Retinal pigment epithelial cell (primary cell): ENCODE results near the gene OR2A25.

Source experiments
- DNase-seq: peaks from one replicate; pipeline ENCODE4 v3.0.0-alpha.2; 2010; ENCODE audit warnings: low read depth
- H3K4me3 ChIP-seq: 2 replicates; pipeline ENCODE4 v1.5.1; 2011; ENCODE audit warnings: mild to moderate bottlenecking, low read length, control low read depth, moderate library complexity
- TF ChIP-seq, protein P1 (sequence below): conservative IDR thresholded peaks from 2 replicates; pipeline ENCODE4 v1.5.1; 2011; ENCODE audit warnings: low read depth, low read length, control low read depth, inconsistent platforms

OR2A25 gene

DNA sequence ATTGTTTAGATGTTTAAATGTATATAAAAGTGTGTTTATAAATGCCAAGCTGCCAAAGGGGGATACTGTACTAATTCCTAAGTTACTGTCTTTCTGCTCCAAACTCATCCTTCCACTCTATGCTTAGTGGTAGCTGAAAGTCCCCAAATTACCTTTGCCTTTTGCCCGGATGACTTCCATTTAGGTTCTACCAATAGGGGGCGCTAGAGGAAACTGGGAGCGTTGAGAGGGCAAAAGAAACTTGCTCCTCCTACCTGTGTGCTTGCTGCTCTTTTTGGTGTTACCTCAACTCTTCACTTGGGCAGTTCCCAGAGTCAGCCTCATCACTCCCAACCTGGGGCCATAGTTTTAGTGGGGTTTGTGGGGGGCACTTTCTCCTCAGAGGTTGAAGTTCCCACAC, 5.9 kb upstream of the OR2A25 start:
- TF ChIP-seq, protein P1, sequence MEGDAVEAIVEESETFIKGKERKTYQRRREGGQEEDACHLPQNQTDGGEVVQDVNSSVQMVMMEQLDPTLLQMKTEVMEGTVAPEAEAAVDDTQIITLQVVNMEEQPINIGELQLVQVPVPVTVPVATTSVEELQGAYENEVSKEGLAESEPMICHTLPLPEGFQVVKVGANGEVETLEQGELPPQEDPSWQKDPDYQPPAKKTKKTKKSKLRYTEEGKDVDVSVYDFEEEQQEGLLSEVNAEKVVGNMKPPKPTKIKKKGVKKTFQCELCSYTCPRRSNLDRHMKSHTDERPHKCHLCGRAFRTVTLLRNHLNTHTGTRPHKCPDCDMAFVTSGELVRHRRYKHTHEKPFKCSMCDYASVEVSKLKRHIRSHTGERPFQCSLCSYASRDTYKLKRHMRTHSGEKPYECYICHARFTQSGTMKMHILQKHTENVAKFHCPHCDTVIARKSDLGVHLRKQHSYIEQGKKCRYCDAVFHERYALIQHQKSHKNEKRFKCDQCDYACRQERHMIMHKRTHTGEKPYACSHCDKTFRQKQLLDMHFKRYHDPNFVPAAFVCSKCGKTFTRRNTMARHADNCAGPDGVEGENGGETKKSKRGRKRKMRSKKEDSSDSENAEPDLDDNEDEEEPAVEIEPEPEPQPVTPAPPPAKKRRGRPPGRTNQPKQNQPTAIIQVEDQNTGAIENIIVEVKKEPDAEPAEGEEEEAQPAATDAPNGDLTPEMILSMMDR = peak; percentile 11
- no peak overlapping the region for H3K4me3 ChIP-seq
- no peak for DNase-seq

DNA sequence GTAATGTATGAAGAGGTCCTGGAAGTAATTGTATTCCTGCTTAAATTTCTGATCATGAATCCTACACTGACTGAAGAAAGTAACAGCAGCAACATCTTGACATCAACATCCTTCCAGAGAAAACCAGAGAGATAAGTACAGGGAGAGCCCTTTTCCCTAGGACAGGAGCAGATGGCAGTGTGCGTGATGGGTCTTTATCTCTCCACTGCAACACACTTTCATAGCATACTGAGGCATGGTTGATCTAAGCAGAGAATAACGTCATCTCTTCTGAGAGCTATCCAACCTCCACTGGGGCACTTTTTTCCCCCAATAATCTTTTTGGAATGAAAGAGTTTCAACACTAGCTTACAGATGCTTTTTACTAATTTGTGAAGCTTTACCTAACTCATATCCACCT, 342 bp downstream of the OR2A25 start:
- no peak overlapping the region for H3K4me3 ChIP-seq
- DNase-seq = no peak
- TF ChIP-seq, protein P1 = no peak

- TF ChIP-seq, protein P1 = no peak
- H3K4me3 ChIP-seq = no peak overlapping the region
- no peak for DNase-seq
Measured at GRCh38 chr7:144074374-144074773, 4.8 kb downstream of the OR2A25 start.

- no peak for DNase-seq
Measured at GRCh38 chr7:144085978-144086377, 16.4 kb downstream of the OR2A25 start, which contains the start of gene OR2A12. Gene OR2A12 (plus strand): TSS chr7:144086278. CDS start chr7:144095108, 8,830 bp downstream.

DNA sequence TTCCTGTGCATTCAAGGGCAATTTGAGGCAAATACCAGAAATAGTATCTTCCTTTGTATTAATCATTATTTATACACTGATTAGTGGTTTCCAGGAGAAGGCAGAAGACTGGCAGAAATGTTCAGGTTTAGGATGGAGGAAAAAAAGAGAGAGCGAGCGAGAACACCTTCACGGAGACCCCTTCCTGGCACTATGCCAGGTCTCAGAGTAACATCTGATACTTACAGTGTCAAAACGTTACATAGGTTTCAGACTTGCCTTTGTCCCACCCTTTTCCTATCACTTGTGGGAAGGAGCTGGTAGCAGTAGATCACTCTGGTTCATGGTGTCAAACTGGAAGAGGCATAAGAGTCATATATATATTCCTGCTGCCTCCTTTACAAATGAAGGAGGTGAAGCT, 17.1 kb downstream of the OR2A25 start:
- H3K4me3 ChIP-seq = no peak overlapping the region
- DNase-seq = no peak
- TF ChIP-seq, protein P1 = no peak

More at GRCh38 chr7:144085978-144086377, 16.4 kb downstream of the OR2A25 start, which contains the start of gene OR2A12:
- H3K4me3 ChIP-seq = no peak within 1 kb of the TSS
- TF ChIP-seq, protein P1 = no peak

GRCh38 chr7:144087230-144087629, 17.6 kb downstream of the OR2A25 start:
- DNase-seq = no peak
- TF ChIP-seq, protein P1 = no peak

GRCh38 chr7:144090667-144091066, 21.1 kb downstream of the OR2A25 start:
- no peak for DNase-seq
- TF ChIP-seq, protein P1 = no peak
- H3K4me3 ChIP-seq = no peak overlapping the region

More at GRCh38 chr7:144087230-144087629, 17.6 kb downstream of the OR2A25 start:
- H3K4me3 ChIP-seq = no peak overlapping the region
